Endodermal cell (in vitro differentiated cells): ENCODE data around the gene INMT. TPM values are rescaled to one million over a fixed set of nuclear protein-coding genes. Genes with fewer than 3 reads are reported as not detected.

Experiments
- DNase-seq: peaks from one replicate; pipeline ENCODE4 v3.0.0-alpha.2; 2017
- H3K27ac ChIP-seq: 2 replicates; pipeline ENCODE4 v1.5.1; 2013; ENCODE audit warnings: mild to moderate bottlenecking, low read depth, low read length, moderate library complexity
- H3K27me3 ChIP-seq: 2 replicates; pipeline ENCODE4 v1.6.1; 2013; ENCODE audit warnings: mild to moderate bottlenecking, low read length, moderate library complexity; ENCODE audit not compliant: insufficient read depth, control insufficient read depth, poor library complexity, severe bottlenecking
- H3K36me3 ChIP-seq: 2 replicates; pipeline ENCODE4 v1.7.0; 2013; ENCODE audit warnings: mild to moderate bottlenecking, low read length, moderate library complexity; ENCODE audit not compliant: control insufficient read depth, insufficient read depth
- H3K4me1 ChIP-seq: one replicate; pipeline ENCODE4 v1.7.0; 2013; ENCODE audit warnings: low read length; ENCODE audit not compliant: control insufficient read depth, insufficient read depth
- H3K4me3 ChIP-seq: 2 replicates; pipeline ENCODE4 v1.5.1; 2013; ENCODE audit warnings: mild to moderate bottlenecking, low read length, moderate library complexity
- H3K9ac ChIP-seq: 2 replicates; pipeline ENCODE4 v1.6.1; 2013; ENCODE audit warnings: mild to moderate bottlenecking, low read length, moderate library complexity; ENCODE audit not compliant: poor library complexity, severe bottlenecking; ENCODE audit errors: extremely low read depth
- H3K9me3 ChIP-seq: 2 replicates; pipeline ENCODE4 v1.6.1; 2013; ENCODE audit warnings: mild to moderate bottlenecking, low read length, moderate library complexity; ENCODE audit not compliant: control insufficient read depth
- H3K27ac Mint-ChIP-seq: 2 replicates; pipeline ENCODE4 v1.8.0; 2020; ENCODE audit warnings: mixed read lengths
- H3K27me3 Mint-ChIP-seq: 2 replicates; pipeline ENCODE4 v1.8.0; 2021; ENCODE audit warnings: mild to moderate bottlenecking, mixed read lengths; ENCODE audit not compliant: insufficient read depth
- H3K36me3 Mint-ChIP-seq: 2 replicates; pipeline ENCODE4 v1.8.0; 2020; ENCODE audit warnings: low read depth, mixed read lengths
- H3K4me1 Mint-ChIP-seq: 2 replicates; pipeline ENCODE4 v1.8.0; 2020; ENCODE audit warnings: mixed read lengths
- H3K4me3 Mint-ChIP-seq: 2 replicates; pipeline ENCODE4 v1.8.0; 2020; ENCODE audit warnings: mild to moderate bottlenecking, moderate library complexity, mixed read lengths
- H3K9me3 Mint-ChIP-seq: 2 replicates; pipeline ENCODE4 v1.8.0; 2020; ENCODE audit warnings: mild to moderate bottlenecking, mixed read lengths
- CTCF ChIP-seq: fragments of 200-600 bp; sonication (generic); conservative IDR thresholded peaks from 2 replicates; pipeline ENCODE4 v1.5.0; 2021; ENCODE audit warnings: antibody characterized with exemption, mild to moderate bottlenecking
- WGBS, 2 experiments: methylation state at CpG; one replicate each; pipeline versions ENCODE4 v1.1.5 to v1.1.7; 2013; ENCODE audit warnings: missing lambda C conversion rate in 2 of 2, mixed read lengths in 1 of 2; ENCODE audit not compliant: insufficient coverage in 1 of 2, insufficient read length in 1 of 2; 5-methylcytosine and 5-hydroxymethylcytosine counted together
- total RNA-seq, 2 donors: library from RNA; stranded (reverse); fragmentation: NEBNext Ultra II Directional in 1 of 2; extraction: Animal tissue kit (Norgen Biotek cat#: 25700) in 1 of 2; gene quantifications; 2 replicates in 1 of 2; 3 replicates in 1 of 2; pipeline ENCODE4 v1.2.1, GENCODE V29; 2021

Gene INMT
- total RNA-seq, 2 donors from 2014 or later: 3.0 to 3.3 TPM

GRCh38 chr7:30706908-30707307 lies 45.0 kb upstream of the INMT start:
- H3K36me3 Mint-ChIP-seq: no peaks in the 10 kb centered on the region
- DNase-seq: no peak
- Histone ChIP-seq H3K4me3 (no peak overlapping the region), H3K27ac (no peak overlapping the region), H3K9me3 (no peaks in the 10 kb centered on the region), H3K9ac (no peak overlapping the region), H3K36me3 (no peaks in the 10 kb centered on the region), H3K27me3 (peaks cover 33% of the 10 kb centered on the region), H3K4me1 (no peaks in the 10 kb centered on the region)
- H3K4me1 Mint-ChIP-seq: no peaks in the 10 kb centered on the region
- peaks cover 27% of the 10 kb centered on the region for H3K27me3 Mint-ChIP-seq
- no peak overlapping the region for H3K4me3 Mint-ChIP-seq
- no peak overlapping the region for H3K27ac Mint-ChIP-seq
- no peak for TF ChIP-seq CTCF
- 88 to 96% methylated on average over 3 to 6 of the region's 6 CpGs for WGBS, 2 experiments
- H3K9me3 Mint-ChIP-seq: no peaks in the 10 kb centered on the region

- Mint-ChIP-seq H3K36me3 (no peaks in the 10 kb centered on the region), H3K4me1 (no peaks in the 10 kb centered on the region), H3K9me3 (no peaks in the 10 kb centered on the region), H3K27me3 (peaks cover 19% of the 10 kb centered on the region), H3K4me3 (no peak overlapping the region), H3K27ac (no peak overlapping the region)
- Histone ChIP-seq H3K27me3 (peaks cover 25% of the 10 kb centered on the region), H3K4me1 (no peaks in the 10 kb centered on the region), H3K9ac (no peak overlapping the region), H3K27ac (no peak overlapping the region), H3K36me3 (no peaks in the 10 kb centered on the region), H3K9me3 (no peaks in the 10 kb centered on the region), H3K4me3 (no peak overlapping the region)
- 85 to 86% methylated on average over 11 to 16 of the region's 16 CpGs for WGBS, 2 experiments
- TF ChIP-seq CTCF: no peak
- no peak for DNase-seq
Observed at GRCh38 chr7:30707391-30708357, 44.3 kb upstream of the INMT start.

- H3K9me3 Mint-ChIP-seq: no peaks in the 10 kb centered on the region
- H3K36me3 Mint-ChIP-seq: no peaks in the 10 kb centered on the region
- H3K4me3 ChIP-seq: no peak overlapping the region
- H3K27me3 ChIP-seq: peaks cover 18% of the 10 kb centered on the region
- no peak overlapping the region for H3K9ac ChIP-seq
- H3K4me1 ChIP-seq: no peaks in the 10 kb centered on the region
- H3K4me3 Mint-ChIP-seq: no peak overlapping the region
- TF ChIP-seq CTCF: no peak
- H3K36me3 ChIP-seq: no peaks in the 10 kb centered on the region
- peaks cover 12% of the 10 kb centered on the region for H3K27me3 Mint-ChIP-seq
- H3K27ac ChIP-seq: no peak overlapping the region
- H3K9me3 ChIP-seq: no peaks in the 10 kb centered on the region
- 89 to 100% methylated on average over 3 to 4 of the region's 4 CpGs for WGBS, 2 experiments
- no peaks in the 10 kb centered on the region for H3K4me1 Mint-ChIP-seq
- DNase-seq: no peak
- H3K27ac Mint-ChIP-seq: no peak overlapping the region
Observed at GRCh38 chr7:30708412-30708811, 43.5 kb upstream of the INMT start.
